Omental fat pad (tissue), 4 donors: Measurements from ENCODE around the gene PGF. TPM values are rescaled to one million over a fixed set of nuclear protein-coding genes. Genes with fewer than 3 reads are reported as not detected.
A peak's percentile ranks its signal among the peaks of the same experiment; 100 is the strongest.

Experiments
- ATAC-seq: fragments of 150-250 bp; one replicate; pipeline ENCODE4 v1.9.1; 2016; ENCODE audit warnings: mild to moderate bottlenecking, moderate library complexity; ENCODE audit not compliant: low FRiP score
- DNase-seq: peaks from one replicate; pipeline ENCODE4 v3.0.0-alpha.2; 2019; ENCODE audit warnings: low spot score
- CTCF ChIP-seq, 3 donors: fragments of 450-650 bp; IDR thresholded peaks; one replicate each; pipeline ENCODE4 v1.5.1; 2016 to 2017; ENCODE audit warnings: antibody characterized with exemption in 3 of 3, mild to moderate bottlenecking in 3 of 3, moderate library complexity in 2 of 3
- total RNA-seq, 4 donors: library from RNA; depleted of rRNA; stranded (reverse); fragments of >200 nt; gene quantifications; one replicate each; pipeline ENCODE4 v1.1.0, GENCODE V29; 2016

The PGF gene
- total RNA-seq, 4 donors from 2014 or later, result 3.2 to 28.4 (median 7.1) TPM

GRCh38 chr14:74918380-74918779 is 37.0 kb downstream of the PGF start:
- DNase-seq (no peak), ATAC-seq (no peak)
- no peak for TF ChIP-seq CTCF (IDR thresholded peaks at IDR 0.05)

- DNase-seq, result no peak
- ATAC-seq, result peak; percentile 37
- TF ChIP-seq CTCF (IDR thresholded peaks at IDR 0.05), result no peak
Measured at GRCh38 chr14:74917646-74918081, 37.7 kb downstream of the PGF start.

GRCh38 chr14:74917178-74917543 is 38.2 kb downstream of the PGF start:
- TF ChIP-seq CTCF (IDR thresholded peaks at IDR 0.05), result no peak
- ATAC-seq (no peak), DNase-seq (no peak)

- ATAC-seq (no peak), DNase-seq (no peak)
- no peak for TF ChIP-seq CTCF (IDR thresholded peaks at IDR 0.05)
Measured at GRCh38 chr14:74915826-74916225, 39.6 kb downstream of the PGF start.

GRCh38 chr14:74915426-74915825 is 40.0 kb downstream of the PGF start:
- no peak for TF ChIP-seq CTCF (IDR thresholded peaks at IDR 0.05)
- DNase-seq, result no peak

GRCh38 chr14:74913986-74914573 is 41.3 kb downstream of the PGF start:
- TF ChIP-seq CTCF (IDR thresholded peaks at IDR 0.05), result peak in 1 of 3 donors; percentile 12
- DNase-seq (no peak), ATAC-seq (peak; percentile 76)

More at GRCh38 chr14:74915426-74915825, 40.0 kb downstream of the PGF start:
- no peak for ATAC-seq

GRCh38 chr14:74913393-74913910 is 41.9 kb downstream of the PGF start:
- no peak for TF ChIP-seq CTCF (IDR thresholded peaks at IDR 0.05)
- ATAC-seq (no peak), DNase-seq (no peak)
